ENCODE measurements around the gene MAML3. TPM values are rescaled to one million over a fixed set of nuclear protein-coding genes. Genes with fewer than 3 reads are reported as not detected.

The MAML3 gene
- total RNA-seq, 1 experiment from 2014 or later = 8.6 TPM

- DNase-seq (ENCODE audit: low spot score) = no peak
These were observed 106.9 kb downstream of the MAML3 start for GRCh38 chr4:140047017-140047640.

GRCh38 chr4:140046543-140046942 lies 107.4 kb downstream of the MAML3 start:
- no peak for DNase-seq (ENCODE audit: low spot score)

- DNase-seq (ENCODE audit: low spot score) = no peak
These were observed 108.0 kb downstream of the MAML3 start for GRCh38 chr4:140046016-140046415.

GRCh38 chr4:140044337-140044902 lies 109.6 kb downstream of the MAML3 start:
- no peak for DNase-seq (ENCODE audit: low spot score)

DNA sequence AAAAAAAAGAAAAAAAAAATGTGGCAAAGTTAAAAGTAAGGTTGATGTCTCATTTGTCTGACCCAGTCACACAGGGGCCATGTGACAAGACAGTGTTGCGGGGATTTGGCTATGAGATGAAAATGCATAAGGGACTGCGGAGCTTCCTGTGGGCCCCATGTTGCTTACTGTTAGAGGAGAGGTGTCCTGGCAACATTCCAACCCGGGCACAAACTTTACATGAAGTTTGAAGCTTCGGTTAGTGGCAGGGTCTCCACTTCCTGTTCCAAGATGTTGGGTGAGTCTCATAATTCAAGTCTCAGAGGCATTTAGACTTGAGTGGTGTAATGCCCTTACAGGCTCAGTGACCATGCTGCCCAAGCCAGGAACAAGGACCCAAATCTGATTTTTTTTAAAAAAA lies 111.3 kb downstream of the MAML3 start:
- no peak for DNase-seq (ENCODE audit: low spot score)

DNA sequence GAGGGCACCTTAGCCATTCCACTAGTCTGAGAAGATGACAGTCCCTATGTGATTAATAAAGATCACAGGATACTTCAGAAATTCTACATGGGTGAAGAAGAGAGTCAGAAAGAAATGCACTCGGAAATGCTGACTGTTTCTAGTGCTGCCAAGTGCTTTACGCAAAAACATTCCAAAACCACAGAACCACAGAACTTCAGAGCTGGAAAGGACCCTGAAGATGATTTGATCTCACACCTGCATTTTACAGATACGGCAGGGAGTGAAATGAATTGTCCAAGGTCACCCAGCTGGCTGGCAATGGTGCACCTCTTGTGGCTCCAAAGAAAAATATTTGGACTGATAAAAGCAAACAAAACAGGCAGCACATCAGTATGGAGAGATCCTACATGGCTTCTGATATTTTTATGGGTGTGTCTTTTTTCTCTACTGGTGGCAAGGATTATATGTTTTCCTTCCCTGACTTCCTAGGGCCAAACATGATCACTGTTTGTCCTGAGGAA lies 115.9 kb downstream of the MAML3 start:
- DNase-seq (ENCODE audit: low spot score) = no peak

- peak; percentile 72 for DNase-seq (ENCODE audit: low spot score)
These were observed 116.5 kb downstream of the MAML3 start for GRCh38 chr4:140037353-140038030.

- DNase-seq (ENCODE audit: low spot score) = no peak
These were observed 122.3 kb downstream of the MAML3 start for GRCh38 chr4:140031706-140032105.

DNA sequence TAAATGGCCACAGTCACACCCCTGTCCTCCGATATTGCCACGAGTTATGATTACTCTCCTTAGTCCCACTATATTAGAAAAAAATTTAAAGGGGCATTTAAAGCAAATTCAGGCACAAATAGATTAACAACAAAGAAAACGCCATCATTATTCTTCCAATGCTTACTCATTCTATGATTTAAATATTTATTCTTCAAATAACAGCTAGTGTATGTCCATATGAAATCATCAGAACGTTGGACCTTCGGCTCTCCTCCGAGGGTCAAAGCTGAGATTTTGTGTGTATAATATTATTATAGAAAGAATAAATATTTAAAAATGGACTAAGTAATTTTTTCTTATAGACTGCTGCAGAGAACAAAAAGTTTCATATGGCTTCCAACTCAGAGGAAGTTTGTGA lies 122.9 kb downstream of the MAML3 start:
- no peak for DNase-seq (ENCODE audit: low spot score)

DNA sequence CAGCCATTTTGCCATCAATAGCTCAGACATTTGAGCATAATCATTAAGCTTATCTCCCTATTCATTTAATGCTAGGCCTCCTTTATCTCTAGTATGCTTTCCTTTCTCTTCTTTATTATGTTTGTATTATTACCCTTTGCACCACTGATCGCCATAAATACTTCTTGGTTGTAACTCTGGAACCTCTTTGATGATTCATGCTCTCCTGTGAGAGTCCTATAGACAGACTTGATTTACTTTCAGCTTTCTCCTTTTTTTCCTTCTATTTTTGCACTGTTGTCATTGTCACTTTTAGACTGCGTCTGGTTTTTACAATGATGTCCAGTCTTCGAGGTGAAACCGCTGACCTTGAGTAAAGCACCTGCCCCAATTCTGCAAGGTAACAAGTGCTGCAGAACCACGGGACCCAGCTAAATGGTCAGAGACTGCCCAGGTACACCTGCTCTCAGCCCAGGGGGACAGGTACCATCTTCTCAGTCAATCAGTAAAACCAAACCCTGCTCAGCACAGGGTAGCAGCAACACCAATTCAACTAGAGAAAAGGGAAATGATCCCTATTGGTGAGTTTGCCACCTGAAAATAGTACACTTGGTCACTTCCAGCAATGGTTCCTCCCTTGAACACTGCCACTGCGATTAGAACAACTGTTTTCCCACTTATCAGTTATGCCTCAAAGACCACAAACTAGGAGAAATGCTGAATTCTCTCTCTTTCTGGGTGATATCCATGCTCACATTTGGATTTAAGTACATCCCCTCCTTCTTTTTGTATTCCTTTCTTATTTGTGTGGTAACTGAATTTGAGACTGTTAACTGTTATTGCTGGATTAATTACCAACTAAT lies 125.1 kb downstream of the MAML3 start:
- peak; percentile 34 for DNase-seq (ENCODE audit: low spot score)

GRCh38 chr4:140028101-140028500 lies 125.9 kb downstream of the MAML3 start:
- DNase-seq (ENCODE audit: low spot score) = no peak

- no peak for DNase-seq (ENCODE audit: low spot score)
These were observed 126.9 kb downstream of the MAML3 start for GRCh38 chr4:140027101-140027500.

DNA sequence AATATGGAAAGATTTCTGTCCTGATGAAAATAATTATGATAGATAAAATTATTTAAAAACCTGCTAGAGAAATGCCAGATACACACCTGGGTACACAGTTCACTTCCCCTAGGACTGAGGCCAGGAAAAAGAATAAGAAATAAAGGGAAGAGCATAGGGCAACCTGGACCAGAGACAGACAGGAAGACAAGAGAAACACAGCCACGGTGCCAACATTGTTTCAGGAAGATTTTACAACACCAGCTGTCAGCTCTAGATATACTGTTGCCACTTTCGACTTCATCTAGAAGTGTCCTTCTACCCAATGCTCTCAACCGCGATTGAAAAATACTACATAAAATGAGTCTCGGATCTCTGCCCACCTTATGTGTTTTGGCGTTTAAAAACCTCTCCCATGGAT lies 128.5 kb downstream of the MAML3 start:
- no peak for DNase-seq (ENCODE audit: low spot score)

- DNase-seq (ENCODE audit: low spot score) = peak; percentile 47
These were observed 133.3 kb downstream of the MAML3 start for GRCh38 chr4:140020457-140021361.

DNA sequence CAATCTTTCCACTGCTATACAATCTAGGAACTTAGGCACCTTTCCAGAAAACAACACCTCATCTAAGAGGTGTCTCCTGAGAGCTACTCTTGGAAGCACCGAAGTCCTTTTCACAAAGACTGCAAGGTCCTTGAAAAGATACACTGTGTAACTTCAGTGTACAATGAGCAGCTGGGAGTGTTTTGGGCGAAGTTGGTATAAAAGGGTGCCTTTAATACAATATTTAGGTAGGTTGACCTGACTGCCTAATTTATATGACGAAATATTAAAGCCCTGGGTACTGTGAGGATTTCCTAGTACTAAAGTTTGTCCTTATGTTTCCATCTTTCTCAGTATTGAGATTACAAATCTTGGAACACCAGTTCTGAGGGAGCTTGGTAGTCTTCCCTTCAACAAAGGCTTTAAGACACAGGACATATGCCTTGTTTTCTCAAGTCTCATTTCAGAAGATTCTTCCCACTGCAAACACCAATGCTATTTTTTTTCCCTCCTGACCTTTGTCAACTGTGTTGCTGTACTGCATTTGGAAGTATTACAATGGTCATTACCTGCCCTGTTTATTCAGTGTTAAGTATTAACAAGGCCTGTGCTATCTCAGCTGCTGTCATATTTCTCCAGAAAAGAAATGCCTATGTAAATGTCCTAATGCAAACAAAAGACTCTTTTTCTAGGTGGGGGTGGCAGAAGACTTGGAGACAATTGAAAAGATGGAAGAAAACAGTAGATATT lies 134.2 kb downstream of the MAML3 start:
- DNase-seq (ENCODE audit: low spot score) = peak; percentile 80

DNA sequence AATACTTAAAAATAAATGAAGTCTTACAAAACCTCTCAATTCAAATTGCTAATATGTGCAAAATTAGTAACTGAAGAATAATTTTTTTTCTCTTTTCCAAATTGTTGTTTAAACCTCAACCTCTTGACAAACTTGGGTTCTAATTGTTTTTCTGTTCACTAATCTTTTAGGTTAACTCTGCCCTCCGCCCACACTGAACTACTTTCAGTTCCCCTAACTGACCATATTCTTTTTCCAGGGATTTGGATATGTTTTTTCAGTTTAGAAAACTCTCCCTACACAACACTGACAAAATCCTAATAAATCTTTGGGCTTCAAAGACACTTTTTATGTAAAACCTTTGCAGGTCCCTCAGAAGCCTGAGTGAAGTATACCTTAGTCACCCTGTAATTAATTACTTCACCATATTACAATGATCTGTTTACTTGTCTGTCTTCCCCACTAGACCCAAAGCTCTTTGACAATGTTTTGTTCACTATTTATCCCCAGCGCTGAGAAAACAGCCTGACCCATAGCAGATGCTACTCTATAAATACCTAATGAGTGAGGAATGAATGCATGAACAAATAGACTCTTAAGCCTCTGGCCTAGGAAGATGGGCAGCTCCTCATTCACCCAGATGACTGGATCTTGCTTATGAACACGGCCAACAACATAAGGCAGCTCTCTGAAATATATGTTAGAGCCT lies 134.9 kb downstream of the MAML3 start:
- peak; percentile 72 for DNase-seq (ENCODE audit: low spot score)

DNA sequence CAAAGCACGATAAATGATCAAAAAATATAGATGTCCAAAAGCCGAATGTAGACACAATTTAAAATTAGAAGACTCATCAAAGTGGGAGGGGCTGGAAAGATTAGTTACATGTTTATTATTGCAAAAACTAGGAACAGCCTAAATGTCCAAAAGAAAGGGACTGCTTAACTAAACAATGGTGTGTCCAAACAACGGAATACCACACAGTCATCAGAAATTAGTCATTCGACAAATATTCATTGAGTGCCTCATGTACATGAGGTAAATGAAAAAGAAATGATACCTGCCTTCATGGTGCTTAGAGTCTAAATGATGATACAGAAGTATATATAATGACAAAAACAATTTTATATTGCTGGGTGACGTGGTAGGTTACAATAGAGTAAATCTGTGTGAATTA lies 139.7 kb downstream of the MAML3 start:
- no peak for DNase-seq (ENCODE audit: low spot score)

DNA sequence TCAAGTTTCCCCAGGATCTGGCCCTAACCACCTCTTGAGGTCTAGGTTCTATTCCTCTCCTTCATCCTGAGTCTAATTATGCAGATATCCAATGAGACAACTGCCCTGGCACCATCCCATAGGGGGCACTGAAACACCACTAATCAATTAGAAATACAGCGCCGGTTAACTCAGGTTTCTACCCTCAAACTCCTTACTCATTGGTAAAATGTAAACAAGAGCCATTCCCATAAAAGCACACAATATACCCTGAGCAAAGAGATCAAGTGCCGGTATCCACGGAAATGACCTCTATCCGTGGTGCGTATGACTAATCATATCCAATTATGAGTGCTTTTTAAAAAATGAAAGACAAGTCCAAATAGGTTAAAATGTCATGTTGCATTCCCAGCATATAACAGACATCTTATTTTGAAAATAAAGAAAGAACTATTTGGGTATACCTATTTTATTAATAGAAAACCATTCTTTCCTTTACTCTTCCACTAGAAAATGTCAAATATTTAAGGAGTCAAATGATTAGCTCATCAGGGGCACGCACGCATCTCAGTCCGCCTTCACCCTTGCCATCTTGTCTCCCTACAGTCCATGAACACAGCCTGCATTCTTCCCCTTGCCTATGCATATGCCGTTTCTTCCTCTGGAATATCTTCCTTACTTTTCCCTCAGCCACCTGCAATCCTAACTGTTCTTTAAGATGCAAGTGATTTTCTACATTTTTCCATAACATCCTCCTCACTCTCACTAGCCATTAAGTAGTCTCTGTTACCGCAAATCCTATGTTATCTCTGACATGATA lies 141.1 kb downstream of the MAML3 start:
- peak; percentile 95 for DNase-seq (ENCODE audit: low spot score)

- no peak for DNase-seq (ENCODE audit: low spot score)
These were observed 148.3 kb downstream of the MAML3 start for GRCh38 chr4:140005699-140006098.

Data from HT-29 (cell line).